K562 (cell line): ENCODE results near the gene RCSD1. TPM values are rescaled to one million over a fixed set of nuclear protein-coding genes. Genes with fewer than 3 reads are reported as not detected.

Source experiments
- ARID3B ChIP-seq: fragments of 250-450 bp; sonication (Bioruptor Pico); IDR thresholded peaks from 2 replicates; pipeline ENCODE4 v1.4.0; 2020; ENCODE audit warnings: borderline replicate concordance
- ASH1L ChIP-seq: fragments of 450-650 bp; IDR thresholded peaks from 2 replicates; pipeline ENCODE4 v1.6.1; 2018; ENCODE audit warnings: borderline replicate concordance, mild to moderate bottlenecking, low read depth; ENCODE audit not compliant: partially characterized antibody
- BRD9 ChIP-seq: fragments of 450-650 bp; IDR thresholded peaks from 2 replicates; pipeline ENCODE4 v1.6.1; 2018; ENCODE audit warnings: low read depth; ENCODE audit not compliant: partially characterized antibody
- CBX2 ChIP-seq: fragments of 200-600 bp; sonication (generic); IDR thresholded peaks from one replicate; pipeline ENCODE4 v1.6.1; 2012; ENCODE audit warnings: mild to moderate bottlenecking, low read length, inconsistent platforms; ENCODE audit not compliant: insufficient read depth, poor library complexity, severe bottlenecking
- CCNT2 ChIP-seq: IDR thresholded peaks from 2 replicates; pipeline ENCODE4 v1.6.1; 2011; ENCODE audit warnings: borderline replicate concordance, low read depth, mild to moderate bottlenecking, moderate library complexity, mixed read lengths, low read length; ENCODE audit not compliant: insufficient read length; ENCODE audit errors: extremely low read depth
- CHD1 ChIP-seq: fragments of 200-600 bp; sonication (generic); IDR thresholded peaks from one replicate; pipeline ENCODE4 v1.6.1; 2012; ENCODE audit warnings: mild to moderate bottlenecking, moderate library complexity, low read length, inconsistent platforms
- CREM ChIP-seq: IDR thresholded peaks from 2 replicates; pipeline ENCODE4 v1.6.1; 2014; ENCODE audit warnings: antibody characterized with exemption, low read depth
- DNMT1 ChIP-seq: fragments of 450-650 bp; IDR thresholded peaks from 2 replicates; pipeline ENCODE4 v1.6.1; 2016; ENCODE audit warnings: antibody characterized with exemption, mild to moderate bottlenecking
- ELF4 ChIP-seq: fragments of 450-650 bp; formaldehyde crosslinking; IDR thresholded peaks from 2 replicates; pipeline ENCODE4 v1.4.0; 2022; ENCODE audit warnings: missing genetic modification characterization
- JUND ChIP-seq, 2 experiments: IDR thresholded peaks; 2 replicates in 1 of 2; 3 replicates in 1 of 2; pipeline ENCODE4 v1.6.1; 2011; ENCODE audit warnings: borderline replicate concordance in 2 of 2, low read depth in 2 of 2, low read length in 2 of 2, improper control_type of control experiment in 1 of 2, missing biosample characterization in 1 of 2, missing genetic modification characterization in 1 of 2, missing genetic modification reagents in 1 of 2
- KLF16 ChIP-seq: IDR thresholded peaks from 2 replicates; pipeline ENCODE4 v1.6.1; 2016; ENCODE audit warnings: antibody characterized with exemption
- MTF1 ChIP-seq: fragments of 250-450 bp; sonication (Bioruptor Pico); IDR thresholded peaks from 2 replicates; pipeline ENCODE4 v1.9.0; 2021; ENCODE audit warnings: moderate library complexity, mild to moderate bottlenecking, inconsistent platforms, borderline replicate concordance
- NCOA6 ChIP-seq: fragments of 450-650 bp; IDR thresholded peaks from 2 replicates; pipeline ENCODE4 v1.6.1; 2017; ENCODE audit warnings: mild to moderate bottlenecking
- POLR2A ChIP-seq: fragments of 450-650 bp; conservative IDR thresholded peaks from 2 replicates; pipeline ENCODE4 v1.6.1; 2016
- PURB ChIP-seq: sonication (generic); formaldehyde crosslinking; IDR thresholded peaks from 2 replicates; pipeline ENCODE4 v1.9.0; 2021; ENCODE audit warnings: low read depth, mild to moderate bottlenecking, missing genetic modification reagents
- RBM25 ChIP-seq: fragments of 200-400 bp; formaldehyde crosslinking; IDR thresholded peaks from 2 replicates; pipeline ENCODE4 v1.6.1; 2018; ENCODE audit warnings: low read length, low read depth, moderate library complexity; ENCODE audit not compliant: severe bottlenecking
- SRSF1 ChIP-seq: fragments of 200-400 bp; formaldehyde crosslinking; IDR thresholded peaks from 2 replicates; pipeline ENCODE4 v1.6.1; 2017; ENCODE audit warnings: mild to moderate bottlenecking, low read depth, low read length, moderate library complexity
- TAF1 ChIP-seq: IDR thresholded peaks from 2 replicates; pipeline ENCODE4 v1.6.1; 2011; ENCODE audit warnings: mild to moderate bottlenecking, low read length, moderate library complexity; ENCODE audit not compliant: insufficient read depth, control insufficient read depth, severe bottlenecking; ENCODE audit errors: extremely low read depth
- ZBTB1 ChIP-seq: sonication (generic); formaldehyde crosslinking; IDR thresholded peaks from 2 replicates; pipeline ENCODE4 v1.8.1; 2023; ENCODE audit warnings: missing genetic modification reagents, low read depth, mild to moderate bottlenecking, borderline replicate concordance
- ZNF274 ChIP-seq: IDR thresholded peaks from 2 replicates; pipeline ENCODE4 v1.6.1; 2011; ENCODE audit warnings: low read depth, mild to moderate bottlenecking, low read length, moderate library complexity, borderline replicate concordance
- ZNF282 ChIP-seq: sonication (generic); formaldehyde crosslinking; IDR thresholded peaks from 2 replicates; pipeline ENCODE4 v1.8.1; 2023; ENCODE audit warnings: missing genetic modification reagents
- ZNF561 ChIP-seq: fragments of 450-650 bp; formaldehyde crosslinking; conservative IDR thresholded peaks from 2 replicates; pipeline ENCODE4 v1.4.0; 2020; ENCODE audit warnings: mild to moderate bottlenecking, moderate library complexity
- ZNF766 ChIP-seq: fragments of 200-800 bp; sonication (Bioruptor generic); conservative IDR thresholded peaks from 2 replicates; pipeline ENCODE4 v1.6.1; 2016; ENCODE audit warnings: missing genetic modification characterization, missing compliant biosample characterization
- polyA plus RNA-seq, 8 experiments: library from polyadenylated mRNA; depleted of rRNA in 4 of 8; stranded (reverse) in 5 of 8; unstranded in 3 of 8; fragments of >200 nt; fragmentation: Nextera tagmentation in 2 of 8; fragmentation: Illumina TruSeq in 1 of 8; extraction: Ambion mirVana in 2 of 8; extraction: Trizol in 1 of 8; gene quantifications; 2 replicates each; pipeline versions ENCODE4 v1.2.1 to v1.2.3, GENCODE V29; 2011 to 2014; ENCODE audit warnings: inconsistent platforms in 1 of 8, missing spikeins in 1 of 8
- total RNA-seq, 7 experiments: library from RNA; depleted of rRNA in 6 of 7; stranded (reverse); fragments of >200 nt in 6 of 7; fragmentation: Illumina TruSeq in 2 of 7; extraction: Trizol in 2 of 7; gene quantifications; 2 replicates each; pipeline versions ENCODE4 v1.2.1 to v1.2.3, GENCODE V29; 2011 to 2021; ENCODE audit warnings: low replicate concordance in 1 of 7
- TF ChIP-seq, protein P1 (sequence below): fragments of 450-650 bp; IDR thresholded peaks from 2 replicates; pipeline ENCODE4 v1.6.1; 2017; ENCODE audit warnings: mild to moderate bottlenecking, moderate library complexity

The RCSD1 gene
- total and polyA plus RNA-seq, 9 of the 15 experiments (the other 6 are each of a cell fraction or from before 2014, with no cell fraction given): 7.8 to 69.8 (median 45.3) TPM

GRCh38 chr1:167715157-167715999 is 85.3 kb downstream of the RCSD1 start (continued):
- TF ChIP-seq, protein P1, sequence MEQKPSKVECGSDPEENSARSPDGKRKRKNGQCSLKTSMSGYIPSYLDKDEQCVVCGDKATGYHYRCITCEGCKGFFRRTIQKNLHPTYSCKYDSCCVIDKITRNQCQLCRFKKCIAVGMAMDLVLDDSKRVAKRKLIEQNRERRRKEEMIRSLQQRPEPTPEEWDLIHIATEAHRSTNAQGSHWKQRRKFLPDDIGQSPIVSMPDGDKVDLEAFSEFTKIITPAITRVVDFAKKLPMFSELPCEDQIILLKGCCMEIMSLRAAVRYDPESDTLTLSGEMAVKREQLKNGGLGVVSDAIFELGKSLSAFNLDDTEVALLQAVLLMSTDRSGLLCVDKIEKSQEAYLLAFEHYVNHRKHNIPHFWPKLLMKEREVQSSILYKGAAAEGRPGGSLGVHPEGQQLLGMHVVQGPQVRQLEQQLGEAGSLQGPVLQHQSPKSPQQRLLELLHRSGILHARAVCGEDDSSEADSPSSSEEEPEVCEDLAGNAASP: no peak
- TF ChIP-seq DNMT1: 0 out of 2 replicates have a peak, but pooled peaks have one; percentile 61
- 0 out of 2 replicates have a peak, but pooled peaks have one; percentile 16 for TF ChIP-seq ELF4 (CRISPR knock-in tag)
- no peak; the same call in 1 of the 2 replicates for TF ChIP-seq MTF1
- peak; percentile 34 for TF ChIP-seq TAF1
- TF ChIP-seq JUND (IDR thresholded peaks at IDR 0.05; ENCODE audit: borderline replicate concordance, low read depth, low read length): peak; percentile 83
- TF ChIP-seq JUND (tag; IDR thresholded peaks at IDR 0.05; ENCODE audit: borderline replicate concordance, low read depth, low read length): no peak; the same call in 2 of the 3 replicates
- TF ChIP-seq ZNF766: no peak
- TF ChIP-seq SRSF1: no peak
- TF ChIP-seq PURB (CRISPR knock-in tag): no peak
- no peak for TF ChIP-seq KLF16
- peak; percentile 19 for TF ChIP-seq CHD1
- TF ChIP-seq CBX2: no peak
- TF ChIP-seq ZNF282 (CRISPR knock-in tag): no peak
- no peak for TF ChIP-seq ARID3B (CRISPR knock-in tag)
- TF ChIP-seq ZBTB1: no peak
- no peak for TF ChIP-seq ASH1L
- no peak for TF ChIP-seq NCOA6
- peak; percentile 99 for TF ChIP-seq BRD9
- peak; percentile 89 for TF ChIP-seq CREM
- no peak for TF ChIP-seq POLR2A
- no peak for TF ChIP-seq ZNF274
- no peak for TF ChIP-seq ZNF561 (CRISPR knock-in tag)
- TF ChIP-seq RBM25: no peak
- no peak for TF ChIP-seq CCNT2
